Activated T-helper 17 cell treated with anti-CD3 and anti-CD28 coated beads, Interleukin-2, amount 50 U/mL, for 72 hours (primary cell): ENCODE measurements around the gene MARVELD3. TPM values are rescaled to one million over a fixed set of nuclear protein-coding genes. Genes with fewer than 3 reads are reported as not detected.
"Not testable (repeated sequence)": the region's sequence is repeated elsewhere in the genome, so short reads cannot be mapped to it uniquely, and the experiment has no call there.

Experiments used
- ATAC-seq: fragments of 150-1000 bp; cut with Tn5 transposase; replicated peaks from 2 replicates; pipeline ENCODE4 v1.10.0; 2021; ENCODE audit warnings: mild to moderate bottlenecking, moderate library complexity
- H3K27ac Mint-ChIP-seq: one replicate; pipeline ENCODE4 v1.8.0; 2022; ENCODE audit warnings: mixed read lengths
- H3K27me3 Mint-ChIP-seq: one replicate; pipeline ENCODE4 v1.8.0; 2022; ENCODE audit warnings: mixed read lengths
- H3K36me3 Mint-ChIP-seq: one replicate; pipeline ENCODE4 v1.8.0; 2022; ENCODE audit warnings: low read depth, mild to moderate bottlenecking, mixed read lengths
- H3K4me1 Mint-ChIP-seq: one replicate; pipeline ENCODE4 v1.8.0; 2022; ENCODE audit warnings: mixed read lengths
- H3K4me3 Mint-ChIP-seq: one replicate; pipeline ENCODE4 v1.8.0; 2022; ENCODE audit warnings: mild to moderate bottlenecking, mixed read lengths
- H3K9me3 Mint-ChIP-seq: one replicate; pipeline ENCODE4 v1.8.0; 2022; ENCODE audit warnings: mixed read lengths
- total RNA-seq, 2 donors: library from RNA; stranded (reverse); gene quantifications; one replicate each; pipeline ENCODE4 v1.2.3, GENCODE V29; 2022

The MARVELD3 gene
- not detected for total RNA-seq

GRCh38 chr16:71626018-71626857, at the start of gene MARVELD3:
TSS of gene MARVELD3 (plus strand) at chr16:71626184. CDS start at chr16:71626230, 46 bp downstream.
- Mint-ChIP-seq H3K4me1 (peaks cover 6% of the 10 kb centered on the region), H3K4me3 (no peak within 1 kb of the TSS), H3K36me3 (no peaks in the 10 kb centered on the region), H3K27ac (no peak within 1 kb of the TSS), H3K9me3 (no peaks in the 10 kb centered on the region), H3K27me3 (no peaks in the 10 kb centered on the region)
- peak; percentile 18 for ATAC-seq

GRCh38 chr16:71576971-71577370, 49.0 kb upstream of the MARVELD3 start, which contains the start of gene TAT:
TSS of gene TAT (minus strand) at chr16:71577092. CDS start at chr16:71576415, 677 bp downstream.
- H3K4me1 Mint-ChIP-seq = no peaks in the 10 kb centered on the region

GRCh38 chr16:71582553-71582848, 43.5 kb upstream of the MARVELD3 start:
- not testable (repeated sequence) for H3K4me3 Mint-ChIP-seq, H3K36me3 Mint-ChIP-seq, ATAC-seq, H3K4me1 Mint-ChIP-seq, H3K27ac Mint-ChIP-seq, H3K9me3 Mint-ChIP-seq
- peaks cover 36% of the 10 kb centered on the region for H3K27me3 Mint-ChIP-seq

More at GRCh38 chr16:71576971-71577370, 49.0 kb upstream of the MARVELD3 start, which contains the start of gene TAT:
- Mint-ChIP-seq H3K27ac (no peak within 1 kb of the TSS), H3K27me3 (peaks cover 18% of the 10 kb centered on the region), H3K4me3 (no peak within 1 kb of the TSS), H3K36me3 (no peaks in the 10 kb centered on the region), H3K9me3 (no peaks in the 10 kb centered on the region)
- no peak for ATAC-seq

GRCh38 chr16:71584543-71585317, 41.3 kb upstream of the MARVELD3 start:
- Mint-ChIP-seq H3K27me3 (peaks cover 36% of the 10 kb centered on the region), H3K9me3 (no peaks in the 10 kb centered on the region), H3K27ac (no peak overlapping the region), H3K4me1 (no peaks in the 10 kb centered on the region), H3K4me3 (no peak overlapping the region), H3K36me3 (no peaks in the 10 kb centered on the region)
- ATAC-seq = no peak

- ATAC-seq = no peak
- Mint-ChIP-seq H3K4me3 (no peak overlapping the region), H3K36me3 (no peaks in the 10 kb centered on the region), H3K27me3 (peaks cover 34% of the 10 kb centered on the region), H3K9me3 (no peaks in the 10 kb centered on the region), H3K27ac (no peak overlapping the region), H3K4me1 (no peaks in the 10 kb centered on the region)
Measured at GRCh38 chr16:71585318-71585703, 40.7 kb upstream of the MARVELD3 start.

- not testable (repeated sequence) for H3K4me1 Mint-ChIP-seq, H3K27ac Mint-ChIP-seq, H3K36me3 Mint-ChIP-seq, H3K4me3 Mint-ChIP-seq, ATAC-seq, H3K9me3 Mint-ChIP-seq
- peaks cover 52% of the 10 kb centered on the region for H3K27me3 Mint-ChIP-seq
Measured at GRCh38 chr16:71589334-71589733, 36.6 kb upstream of the MARVELD3 start.

GRCh38 chr16:71590071-71590470, 35.9 kb upstream of the MARVELD3 start:
- not testable (repeated sequence) for H3K36me3 Mint-ChIP-seq, H3K27ac Mint-ChIP-seq, H3K4me1 Mint-ChIP-seq, ATAC-seq, H3K9me3 Mint-ChIP-seq, H3K4me3 Mint-ChIP-seq
- H3K27me3 Mint-ChIP-seq = peaks cover 48% of the 10 kb centered on the region

GRCh38 chr16:71590584-71590983, 35.4 kb upstream of the MARVELD3 start:
- no peaks in the 10 kb centered on the region for H3K36me3 Mint-ChIP-seq
- ATAC-seq = no peak
- H3K4me3 Mint-ChIP-seq = no peak overlapping the region
- no peaks in the 10 kb centered on the region for H3K9me3 Mint-ChIP-seq
- no peak overlapping the region for H3K27ac Mint-ChIP-seq
- H3K27me3 Mint-ChIP-seq = peaks cover 47% of the 10 kb centered on the region
- H3K4me1 Mint-ChIP-seq = no peaks in the 10 kb centered on the region

GRCh38 chr16:71591917-71592316, 34.1 kb upstream of the MARVELD3 start:
- H3K27ac Mint-ChIP-seq = no peak overlapping the region
- no peaks in the 10 kb centered on the region for H3K4me1 Mint-ChIP-seq
- no peak overlapping the region for H3K4me3 Mint-ChIP-seq
- H3K9me3 Mint-ChIP-seq = no peaks in the 10 kb centered on the region
- no peaks in the 10 kb centered on the region for H3K36me3 Mint-ChIP-seq
- ATAC-seq = no peak
- H3K27me3 Mint-ChIP-seq = peaks cover 44% of the 10 kb centered on the region

- Mint-ChIP-seq H3K4me1 (no peaks in the 10 kb centered on the region), H3K27ac (no peak overlapping the region), H3K27me3 (peaks cover 48% of the 10 kb centered on the region), H3K4me3 (no peak overlapping the region), H3K36me3 (no peaks in the 10 kb centered on the region), H3K9me3 (no peaks in the 10 kb centered on the region)
- no peak for ATAC-seq
Measured at GRCh38 chr16:71593048-71593999, 32.7 kb upstream of the MARVELD3 start.

GRCh38 chr16:71594000-71594646, 31.9 kb upstream of the MARVELD3 start:
- H3K4me1 Mint-ChIP-seq = no peaks in the 10 kb centered on the region
- no peaks in the 10 kb centered on the region for H3K36me3 Mint-ChIP-seq
- no peak overlapping the region for H3K4me3 Mint-ChIP-seq
- H3K27me3 Mint-ChIP-seq = peaks cover 50% of the 10 kb centered on the region
- no peak for ATAC-seq
- no peaks in the 10 kb centered on the region for H3K9me3 Mint-ChIP-seq
- no peak overlapping the region for H3K27ac Mint-ChIP-seq

GRCh38 chr16:71595340-71595826, 30.6 kb upstream of the MARVELD3 start:
- H3K27ac Mint-ChIP-seq, H3K9me3 Mint-ChIP-seq, H3K4me1 Mint-ChIP-seq, ATAC-seq, H3K36me3 Mint-ChIP-seq, H3K4me3 Mint-ChIP-seq: not testable (repeated sequence)
- H3K27me3 Mint-ChIP-seq = peaks cover 48% of the 10 kb centered on the region

GRCh38 chr16:71598426-71598825, 27.6 kb upstream of the MARVELD3 start:
- not testable (repeated sequence) for H3K4me3 Mint-ChIP-seq, H3K36me3 Mint-ChIP-seq, H3K9me3 Mint-ChIP-seq, H3K27ac Mint-ChIP-seq, ATAC-seq, H3K4me1 Mint-ChIP-seq
- H3K27me3 Mint-ChIP-seq = peaks cover 32% of the 10 kb centered on the region

GRCh38 chr16:71600822-71601221, 25.2 kb upstream of the MARVELD3 start:
- Mint-ChIP-seq H3K36me3 (no peaks in the 10 kb centered on the region), H3K4me1 (no peaks in the 10 kb centered on the region), H3K9me3 (no peaks in the 10 kb centered on the region), H3K4me3 (no peak overlapping the region), H3K27ac (no peak overlapping the region), H3K27me3 (peaks cover 23% of the 10 kb centered on the region)
- ATAC-seq = no peak
